ENCODE results near the gene ADCY9. TPM values are rescaled to one million over a fixed set of nuclear protein-coding genes. Genes with fewer than 3 reads are reported as not detected.
"Not testable (repeated sequence)": the region's sequence is repeated elsewhere in the genome, so short reads cannot be mapped to it uniquely, and the experiment has no call there.

Gene ADCY9
- polyA plus RNA-seq, 1 experiment, result 16.0 TPM

GRCh38 chr16:4157376-4157825 lies 41.2 kb upstream of the ADCY9 start:
- POLR2A ChIA-PET, result no interaction called here
- DNase-seq (ENCODE audit: low read depth, low spot score), result no peak
- TF ChIP-seq CTCF (IDR thresholded peaks at IDR 0.05; ENCODE audit: low read depth, low read length), result no peak
- Histone ChIP-seq H3K27ac (ENCODE audit: low read depth, low read length) (no peak overlapping the region), H3K9me3 (ENCODE audit: control insufficient read depth, insufficient read depth, low read length) (no peaks in the 10 kb centered on the region), H3K4me3 (ENCODE audit: low read depth, low read length) (no peak overlapping the region), H3K27me3 (ENCODE audit: control insufficient read depth, insufficient read depth, low read length) (peaks cover 3% of the 10 kb centered on the region)
- CTCF ChIA-PET, result no interaction called here

DNA sequence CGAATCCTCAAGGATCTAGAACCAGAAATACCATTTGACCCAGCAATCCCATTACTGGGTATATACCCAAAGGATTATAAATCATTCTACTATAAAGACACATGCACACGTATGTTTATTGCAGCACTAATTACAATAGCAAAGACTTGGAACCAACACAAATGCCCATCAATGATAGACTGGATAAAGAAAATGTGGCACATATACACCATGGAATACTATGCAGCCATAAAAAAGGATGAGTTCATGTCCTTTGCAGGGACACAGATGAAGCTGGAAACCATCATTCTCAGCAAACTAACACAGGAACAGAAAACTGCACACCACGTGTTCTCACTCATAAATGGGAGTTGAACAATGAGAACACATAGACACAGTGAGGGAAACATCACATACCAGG lies 40.3 kb upstream of the ADCY9 start:
- POLR2A ChIA-PET; DNase-seq (ENCODE audit: low read depth, low spot score); H3K27ac ChIP-seq (ENCODE audit: low read depth, low read length); H3K9me3 ChIP-seq (ENCODE audit: control insufficient read depth, insufficient read depth, low read length); H3K4me3 ChIP-seq (ENCODE audit: low read depth, low read length); H3K27me3 ChIP-seq (ENCODE audit: control insufficient read depth, insufficient read depth, low read length): not testable (repeated sequence)
- CTCF ChIA-PET, result interaction anchor here (1.2 kb wide), 1 partner anchor 174 kb away, joined by 3 read pairs; no protein-coding TSS in a partner anchor

GRCh38 chr16:4153364-4153763 lies 37.1 kb upstream of the ADCY9 start:
- H3K27me3 ChIP-seq (ENCODE audit: control insufficient read depth, insufficient read depth, low read length); H3K9me3 ChIP-seq (ENCODE audit: control insufficient read depth, insufficient read depth, low read length); POLR2A ChIA-PET; CTCF ChIA-PET; H3K27ac ChIP-seq (ENCODE audit: low read depth, low read length); DNase-seq (ENCODE audit: low read depth, low spot score); H3K4me3 ChIP-seq (ENCODE audit: low read depth, low read length): not testable (repeated sequence)

GRCh38 chr16:4152267-4152666 lies 36.0 kb upstream of the ADCY9 start:
- ChIA-PET CTCF (no interaction called here), POLR2A (no interaction called here)
- Histone ChIP-seq H3K27ac (ENCODE audit: low read depth, low read length) (no peak overlapping the region), H3K4me3 (ENCODE audit: low read depth, low read length) (no peak overlapping the region), H3K9me3 (ENCODE audit: control insufficient read depth, insufficient read depth, low read length) (no peaks in the 10 kb centered on the region; the same call in 1 of the 2 replicates), H3K27me3 (ENCODE audit: control insufficient read depth, insufficient read depth, low read length) (peaks cover 3% of the 10 kb centered on the region)
- no peak for TF ChIP-seq CTCF (IDR thresholded peaks at IDR 0.05; ENCODE audit: low read depth, low read length)
- DNase-seq (ENCODE audit: low read depth, low spot score), result no peak

DNA sequence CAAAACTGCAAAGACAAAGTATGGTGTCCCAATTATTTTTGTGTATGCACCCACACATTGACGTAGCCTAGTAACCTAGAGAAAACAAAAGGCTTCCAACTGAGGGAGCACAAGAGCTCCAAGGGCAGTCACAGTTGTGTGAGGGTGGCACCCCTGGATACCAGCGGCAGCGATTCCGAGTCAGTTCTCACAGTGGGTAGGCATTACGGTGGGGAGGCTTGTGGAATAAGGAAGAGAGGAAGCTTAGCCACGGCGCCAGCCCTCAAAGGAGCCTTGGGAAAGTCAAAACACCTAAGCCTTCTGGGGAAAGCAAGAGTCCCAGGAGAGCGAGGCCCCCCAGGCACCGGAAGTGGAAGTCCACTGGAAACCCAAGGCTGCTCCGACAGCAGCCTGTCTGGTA lies 31.0 kb upstream of the ADCY9 start:
- H3K9me3 ChIP-seq (ENCODE audit: control insufficient read depth, insufficient read depth, low read length), result no peaks in the 10 kb centered on the region; the same call in 1 of the 2 replicates
- DNase-seq (ENCODE audit: low read depth, low spot score), result no peak
- no peak for TF ChIP-seq CTCF (IDR thresholded peaks at IDR 0.05; ENCODE audit: low read depth, low read length)
- peaks cover 3% of the 10 kb centered on the region for H3K27me3 ChIP-seq (ENCODE audit: control insufficient read depth, insufficient read depth, low read length)
- peak overlapping the region; percentile 31 for H3K27ac ChIP-seq (ENCODE audit: low read depth, low read length)
- no peak overlapping the region for H3K4me3 ChIP-seq (ENCODE audit: low read depth, low read length)
- ChIA-PET POLR2A (no interaction called here), CTCF (no interaction called here)

DNA sequence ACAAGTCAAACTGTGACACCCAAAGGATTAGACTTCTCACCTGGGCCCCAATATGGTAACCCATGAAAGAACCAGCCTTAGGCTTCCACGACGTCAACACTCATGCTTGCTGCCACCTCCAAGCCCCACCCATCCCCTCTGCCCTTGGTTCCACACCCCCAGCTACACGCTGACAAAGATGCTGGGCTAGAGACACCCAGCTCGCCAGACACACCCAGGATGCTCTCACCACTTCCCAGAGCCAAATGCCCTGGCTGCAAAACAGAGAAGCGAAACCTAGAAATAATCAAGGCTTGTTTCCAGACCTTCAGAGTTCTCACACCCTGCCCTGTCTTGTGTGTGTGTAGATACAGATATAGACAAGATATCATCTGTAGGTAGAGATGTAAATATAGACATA lies 26.0 kb upstream of the ADCY9 start:
- H3K27ac ChIP-seq (ENCODE audit: low read depth, low read length), result no peak overlapping the region
- no peak for DNase-seq (ENCODE audit: low read depth, low spot score)
- ChIA-PET CTCF (no interaction called here), POLR2A (no interaction called here)
- peaks cover 8% of the 10 kb centered on the region for H3K9me3 ChIP-seq (ENCODE audit: control insufficient read depth, insufficient read depth, low read length)
- no peak overlapping the region for H3K4me3 ChIP-seq (ENCODE audit: low read depth, low read length)
- H3K27me3 ChIP-seq (ENCODE audit: control insufficient read depth, insufficient read depth, low read length), result no peaks in the 10 kb centered on the region
- TF ChIP-seq CTCF (IDR thresholded peaks at IDR 0.05; ENCODE audit: low read depth, low read length), result no peak

Data from AG04450 (cell line).